Activated CD8-positive, alpha-beta memory T cell treated with anti-CD3 and anti-CD28 coated beads for 48 hours (primary cell): ENCODE measurements around the gene PACRGL.

Experiments used
- DNase-seq, 3 experiments: peaks; one replicate each; pipeline ENCODE4 v3.0.0-alpha.2; 2020; ENCODE audit warnings: low read depth in 2 of 3, low spot score in 2 of 3

PACRGL gene

DNA sequence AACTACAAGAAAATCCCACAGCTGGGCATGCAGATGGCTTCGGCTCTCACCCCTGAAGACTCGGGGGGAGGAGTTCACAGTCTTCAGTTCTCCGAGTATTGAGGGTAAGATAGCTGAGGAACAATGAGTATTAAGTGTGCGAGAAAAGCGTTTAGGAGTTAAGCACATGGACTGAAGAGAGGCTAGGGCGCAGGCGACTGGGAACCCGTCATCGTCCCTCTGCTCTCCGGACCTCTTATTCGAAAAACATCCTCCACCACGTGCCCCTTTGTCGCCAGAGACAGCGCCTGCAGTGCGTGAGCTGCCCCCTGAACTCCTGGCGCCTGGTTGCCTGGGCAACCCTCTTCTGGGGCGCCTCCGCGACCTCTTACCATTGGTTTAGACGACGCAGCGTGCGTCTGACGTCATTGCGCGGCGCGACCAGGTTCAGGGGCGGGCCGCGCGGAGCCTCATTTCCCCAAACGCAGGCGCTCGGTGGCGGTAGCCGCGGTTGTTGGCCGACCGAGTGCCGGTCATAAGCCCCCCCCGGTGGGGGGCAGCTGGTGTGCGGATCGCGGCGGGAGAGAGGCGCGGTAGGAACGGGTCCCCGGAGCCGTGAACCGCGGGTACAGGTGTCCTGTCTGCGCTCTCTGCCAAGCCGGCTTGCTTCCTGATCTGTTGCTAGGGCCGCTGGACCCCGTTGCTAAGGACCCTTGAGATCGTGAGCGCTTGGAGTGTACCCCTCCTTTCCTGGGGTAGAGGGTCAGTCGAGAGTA, at the start of gene PACRGL:
Gene PACRGL (plus strand): TSS at position 452 of the 755 bp plus-strand sequence. CDS start 4,024 bp downstream, outside the sequence.
- DNase-seq, result peak; percentile 79 to 84 (median 81)

DNA sequence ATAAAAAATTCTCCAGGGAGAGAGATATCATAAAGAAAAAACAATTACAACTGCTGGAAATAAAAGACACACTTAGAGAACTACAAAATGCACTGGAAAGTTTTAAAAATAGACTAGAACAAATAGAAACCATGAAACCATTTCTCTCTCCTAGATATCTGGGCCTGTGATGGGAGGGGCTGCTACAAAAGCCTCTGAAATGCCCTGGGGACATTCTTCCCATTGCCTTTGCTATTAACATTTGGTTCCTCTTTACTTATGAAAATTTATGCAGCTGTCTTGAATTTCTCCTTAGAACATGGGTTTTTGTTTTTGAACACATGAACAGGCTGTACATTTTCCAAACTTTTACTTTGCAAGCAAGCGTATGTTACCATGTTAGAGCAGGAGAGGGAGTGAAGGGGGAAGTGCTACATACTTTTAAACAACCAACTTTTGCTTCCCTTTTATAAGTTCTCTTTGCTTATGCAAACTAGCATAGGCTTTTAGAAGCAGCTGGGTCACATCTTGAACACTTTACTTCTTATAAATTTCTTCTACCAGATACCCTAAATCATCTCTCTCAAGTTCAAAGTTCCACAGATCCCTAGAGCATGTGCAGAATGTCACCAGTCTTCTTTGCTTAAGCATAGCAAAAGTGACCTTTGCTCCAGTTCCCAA, 47.9 kb upstream of the PACRGL start:
- no peak for DNase-seq

DNA sequence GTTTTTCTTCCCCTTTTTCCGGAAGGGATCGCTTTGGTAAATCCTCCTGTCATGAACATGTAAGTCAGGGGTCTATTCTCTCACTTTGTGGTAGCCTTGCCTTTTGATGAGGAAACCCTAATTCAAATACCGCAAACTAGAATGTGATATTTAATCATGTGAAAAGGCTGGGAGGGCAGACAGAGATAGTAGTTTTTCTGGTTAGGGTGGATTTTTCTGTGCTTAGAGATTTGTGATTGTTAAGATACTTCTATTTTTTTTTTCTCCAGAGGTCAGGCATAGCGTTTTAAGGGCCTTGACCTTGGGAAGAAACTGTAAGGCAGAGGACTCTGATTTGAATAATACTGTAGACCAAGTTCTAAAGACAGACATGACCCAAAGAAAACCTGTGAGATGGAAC, 41.8 kb upstream of the PACRGL start:
- no peak for DNase-seq

DNA sequence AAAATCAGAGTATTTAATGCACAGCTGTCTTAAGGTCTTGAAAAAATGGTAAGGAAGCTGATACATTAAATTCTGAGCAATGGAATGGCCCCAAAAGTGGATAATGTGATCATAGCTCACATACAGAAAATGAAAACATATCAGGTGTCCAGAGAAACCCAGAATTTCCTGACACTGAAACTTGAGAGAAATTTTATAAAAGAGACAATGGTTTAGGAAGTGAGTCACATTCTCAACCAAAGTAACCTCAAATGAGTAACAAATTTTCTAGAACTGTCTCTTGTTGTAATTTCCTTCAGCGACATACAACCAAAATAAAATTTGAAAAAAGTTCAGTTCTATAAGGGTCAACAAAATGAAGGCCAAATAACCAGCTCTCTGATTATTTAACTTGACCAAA, 37.4 kb upstream of the PACRGL start:
- no peak for DNase-seq

DNA sequence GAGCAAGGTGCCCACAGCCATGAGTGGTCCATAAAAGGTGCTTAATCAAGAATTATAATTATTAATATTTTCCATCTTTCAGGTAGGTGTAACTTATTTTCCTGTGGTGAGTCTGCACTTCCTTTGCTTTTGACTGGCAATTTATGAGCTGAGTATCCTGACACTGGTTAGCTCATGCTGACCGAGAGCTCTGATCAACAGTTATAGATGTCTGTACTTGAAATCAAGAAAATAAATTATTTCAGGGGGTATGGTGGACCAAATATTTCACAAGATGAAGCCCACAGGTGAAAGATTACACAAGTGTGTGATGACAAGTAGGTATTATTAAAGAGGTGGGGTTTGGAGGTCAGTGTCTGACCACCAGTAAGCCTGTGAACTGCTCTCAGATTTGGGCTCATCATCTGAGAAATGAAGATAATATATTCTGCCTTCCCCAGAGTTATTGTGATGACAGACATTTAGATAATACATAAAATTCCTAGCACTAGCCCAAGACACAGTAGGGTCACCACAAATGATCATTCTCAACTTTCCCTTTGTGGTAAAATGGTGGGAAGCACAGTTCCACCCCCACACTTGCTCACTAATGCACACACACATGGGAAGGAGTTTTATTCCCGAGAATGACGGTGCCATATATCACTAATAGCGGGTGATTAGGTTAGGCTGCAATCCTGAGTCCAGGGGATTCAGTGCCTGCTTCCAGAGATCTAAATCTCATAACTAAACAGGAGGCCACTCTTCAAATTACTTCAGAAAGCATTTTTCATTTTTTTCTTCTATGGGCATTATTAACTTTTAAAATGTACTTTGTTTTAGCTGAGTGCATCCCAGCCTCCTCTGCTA, 34.0 kb upstream of the PACRGL start:
- no peak for DNase-seq

DNA sequence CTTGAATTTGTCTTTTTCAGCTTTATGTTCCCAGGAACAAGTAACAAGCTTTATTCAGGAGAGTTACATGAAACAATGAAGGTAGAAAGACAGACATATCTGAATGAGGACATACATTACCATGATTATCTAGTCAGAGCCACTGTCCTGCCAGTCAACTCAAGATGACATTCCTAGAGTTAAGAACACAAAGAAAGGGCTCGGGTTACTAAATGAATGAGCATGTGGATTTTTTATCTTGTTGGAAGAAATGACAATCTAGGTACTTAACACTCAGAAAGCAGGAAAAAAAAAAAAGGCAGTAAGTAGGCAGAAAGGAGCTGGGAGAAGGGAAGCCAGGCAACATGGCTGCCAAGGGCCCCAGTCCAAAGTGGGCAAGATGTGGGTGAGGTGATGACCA, 28.0 kb upstream of the PACRGL start:
- DNase-seq, result no peak

DNA sequence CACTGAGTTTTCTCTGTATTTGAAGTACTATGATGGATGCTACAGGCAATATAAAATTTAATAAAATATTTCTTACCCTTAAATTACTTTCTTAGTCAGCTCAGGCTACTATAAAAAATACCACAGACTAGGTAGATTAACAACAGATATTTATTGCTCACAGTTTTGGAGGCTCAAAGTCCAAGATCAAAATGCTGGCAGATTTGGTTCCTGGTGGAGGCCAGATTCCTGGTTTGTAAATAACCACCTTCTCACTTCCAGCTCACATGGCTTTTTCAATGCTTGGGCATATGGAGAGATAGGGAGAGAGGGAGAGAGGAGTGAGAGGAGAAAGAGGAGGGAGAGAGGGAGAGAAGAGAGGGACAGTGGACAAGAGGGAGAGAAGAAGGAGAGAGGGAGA, 24.5 kb upstream of the PACRGL start:
- no peak for DNase-seq

DNA sequence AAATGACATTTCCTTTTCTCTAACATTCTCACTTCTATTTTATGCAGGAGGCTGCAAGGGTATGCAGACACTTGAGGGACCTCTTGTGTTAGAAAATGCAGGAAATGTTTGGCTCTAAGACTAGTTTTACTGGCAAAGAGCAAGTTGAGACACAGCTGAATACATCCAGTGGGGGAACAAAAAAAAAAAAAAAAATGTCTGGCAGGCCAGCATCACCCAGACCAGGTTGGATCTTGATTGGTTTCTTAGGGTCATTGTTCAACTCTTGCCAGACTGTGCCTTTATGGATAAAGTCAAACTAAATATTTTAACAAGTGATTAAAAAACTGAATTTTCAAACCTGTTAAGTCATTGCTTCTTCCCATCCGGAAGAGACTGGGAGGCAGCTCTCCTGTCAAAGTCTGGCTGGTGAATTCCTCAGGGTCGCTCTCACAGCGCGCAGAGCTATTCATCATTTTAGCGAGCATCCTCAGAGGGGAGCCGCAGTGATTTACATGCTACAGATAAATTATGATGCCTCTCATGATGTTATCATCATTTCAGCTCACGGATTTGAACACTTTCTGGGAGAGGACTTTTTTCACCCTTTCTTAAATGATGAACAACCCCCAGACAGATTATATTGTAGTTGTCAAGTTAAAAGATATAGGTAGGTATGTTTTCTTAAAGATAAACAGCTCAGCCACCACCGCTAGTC, 23.6 kb upstream of the PACRGL start:
- DNase-seq, result no peak

DNA sequence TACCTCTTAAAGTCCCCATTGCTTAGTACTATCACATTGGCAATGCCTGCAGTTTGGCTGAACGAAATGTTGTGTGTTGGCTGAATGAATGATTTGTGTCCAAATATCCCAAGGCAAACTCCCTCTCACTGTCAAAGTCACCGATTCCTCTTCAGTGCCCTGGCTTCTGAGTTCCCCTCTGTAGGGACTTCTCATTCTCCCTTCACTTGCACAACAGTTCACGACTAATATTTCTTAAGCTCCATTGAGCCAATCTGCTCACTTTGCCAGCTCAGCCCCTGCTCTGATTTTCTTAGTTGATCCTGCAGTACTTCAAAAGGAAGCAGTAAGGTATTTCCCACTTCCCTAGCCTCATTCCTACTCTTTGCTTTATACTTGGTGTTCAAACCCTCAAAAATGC, 21.9 kb upstream of the PACRGL start:
- no peak for DNase-seq

DNA sequence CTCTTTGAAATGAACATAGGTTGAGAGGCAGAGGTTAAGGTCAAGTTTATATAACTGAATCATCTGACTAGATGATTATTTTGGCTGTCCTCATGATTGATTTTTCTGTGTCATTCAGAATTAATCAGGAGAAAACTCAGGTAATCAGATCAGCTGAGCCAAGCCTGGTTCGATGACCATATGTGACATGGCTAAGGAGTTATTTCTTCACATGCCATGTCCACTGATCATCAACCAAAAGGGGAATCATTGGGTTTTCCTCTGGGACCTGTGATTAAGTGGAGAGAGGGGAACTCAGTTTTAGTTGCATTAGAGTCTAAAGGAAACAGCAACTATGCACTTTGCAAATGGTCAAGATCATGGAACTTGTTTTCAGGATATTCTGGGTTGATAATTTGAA, 20.3 kb upstream of the PACRGL start:
- no peak for DNase-seq

DNA sequence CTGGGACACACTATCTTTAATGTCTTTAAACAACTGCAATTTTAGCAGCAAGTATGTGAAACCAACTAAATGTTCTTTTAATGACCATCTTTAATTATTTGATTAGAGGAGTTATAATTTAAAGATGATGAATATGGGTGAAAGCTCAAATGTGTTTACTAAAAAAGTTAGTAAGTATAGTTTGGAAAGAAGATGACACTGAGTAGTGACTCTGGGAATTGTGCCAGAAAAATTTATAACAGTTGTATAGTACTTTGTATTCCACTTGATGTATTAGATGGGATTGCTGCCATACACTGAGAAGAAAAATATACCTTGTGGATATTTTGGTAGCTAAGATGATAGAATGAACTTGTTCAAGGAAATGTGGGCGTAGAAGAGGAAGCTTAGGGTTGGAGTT, 19.5 kb upstream of the PACRGL start:
- no peak for DNase-seq

DNA sequence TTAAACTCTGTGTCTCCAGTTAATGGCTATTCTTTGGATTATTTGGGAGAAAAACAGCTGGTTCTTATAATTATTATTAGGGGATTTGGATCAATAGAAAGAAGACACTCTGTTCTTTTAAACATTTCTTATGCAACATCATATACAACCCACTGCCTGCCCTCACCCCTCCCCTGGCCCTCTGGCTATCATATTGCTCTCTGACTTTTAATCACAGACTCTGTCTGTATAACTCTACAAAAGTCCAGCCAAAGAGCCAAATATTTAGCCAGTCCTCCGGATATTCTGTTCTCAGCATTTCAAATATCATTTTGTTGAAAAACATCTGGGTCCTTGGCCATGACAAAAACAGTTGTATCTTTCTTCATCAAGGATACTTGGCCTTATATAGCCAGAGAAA, 19.0 kb upstream of the PACRGL start:
- DNase-seq, result no peak

DNA sequence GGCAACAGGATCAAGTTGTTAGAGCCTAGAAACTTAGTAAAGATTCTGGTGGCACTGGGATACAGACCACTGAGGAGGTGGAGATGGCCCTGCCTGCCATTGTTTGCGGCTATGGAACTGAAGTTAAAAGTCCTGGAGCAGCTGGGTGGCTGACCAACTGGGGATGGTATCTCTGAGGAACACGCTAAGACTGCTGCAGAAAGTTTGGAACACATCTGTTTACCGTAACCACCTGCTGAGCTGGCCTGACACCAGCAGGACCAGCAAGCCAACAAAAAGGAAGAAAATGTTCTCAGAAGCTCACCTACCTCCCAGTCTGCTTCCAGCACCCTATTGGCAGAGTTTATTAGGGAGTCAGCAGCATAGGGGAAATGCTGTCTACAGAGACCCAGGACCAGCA, 17.4 kb upstream of the PACRGL start:
- no peak for DNase-seq

DNA sequence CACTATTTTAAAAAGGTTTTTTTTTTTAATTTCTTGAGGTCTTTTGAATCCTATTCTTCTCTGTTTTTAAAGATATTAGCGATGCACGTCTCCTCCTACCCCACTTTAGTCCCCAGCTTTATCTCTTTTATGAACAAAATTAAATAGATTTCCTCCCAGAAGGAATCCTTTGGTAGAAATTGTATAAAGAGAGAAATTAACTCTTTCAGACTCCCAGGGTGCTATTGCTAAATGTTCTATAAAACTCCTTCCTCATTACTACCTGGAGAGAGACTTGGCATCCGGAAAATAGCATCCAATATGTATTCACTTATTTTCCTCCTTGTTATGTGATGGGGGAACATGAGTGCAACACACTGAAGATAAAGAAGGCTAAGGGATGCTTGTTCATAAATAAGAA, 16.5 kb upstream of the PACRGL start:
- DNase-seq, result no peak

DNA sequence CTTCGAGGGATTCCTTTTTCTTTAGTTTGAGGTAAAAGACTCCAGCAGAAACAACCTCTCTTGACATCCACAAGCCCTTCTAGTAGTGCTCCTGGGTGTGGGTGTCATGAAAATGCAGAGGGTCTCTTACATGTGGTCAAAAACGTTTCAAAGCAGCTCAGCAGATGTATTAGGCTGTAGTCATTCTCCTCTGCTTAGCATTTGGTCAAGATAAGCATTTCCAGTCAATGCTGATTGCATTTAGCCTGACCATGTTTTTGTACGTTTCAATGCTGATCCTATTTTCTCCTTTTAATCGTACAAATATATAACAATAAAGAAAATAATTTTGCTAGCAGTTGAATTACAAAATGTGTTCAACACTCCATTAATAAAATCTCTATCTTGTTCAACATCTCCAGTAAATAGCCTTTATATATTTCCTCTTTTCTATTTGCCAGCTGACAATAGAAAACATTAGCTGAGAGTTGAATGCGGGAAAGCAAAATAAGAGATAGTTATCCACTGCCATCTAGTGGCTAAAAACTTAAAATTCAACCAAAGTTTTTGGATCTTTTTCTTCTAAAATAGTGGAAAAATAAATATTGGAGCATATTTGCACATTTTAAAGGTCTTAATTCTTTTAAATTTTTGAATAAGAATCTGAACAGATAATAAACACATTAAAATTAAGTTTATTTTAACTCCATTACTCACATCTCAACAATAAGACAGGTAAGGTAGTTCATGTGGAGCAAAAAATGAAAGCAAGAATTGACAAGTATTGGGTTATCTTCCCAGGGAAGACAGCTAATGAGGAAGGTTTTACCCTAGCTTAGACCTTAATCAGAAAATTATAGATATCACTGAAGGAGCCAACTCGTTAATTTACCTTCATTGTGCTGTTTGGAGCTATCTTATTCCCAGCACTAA, 15.2 kb upstream of the PACRGL start:
- no peak for DNase-seq

DNA sequence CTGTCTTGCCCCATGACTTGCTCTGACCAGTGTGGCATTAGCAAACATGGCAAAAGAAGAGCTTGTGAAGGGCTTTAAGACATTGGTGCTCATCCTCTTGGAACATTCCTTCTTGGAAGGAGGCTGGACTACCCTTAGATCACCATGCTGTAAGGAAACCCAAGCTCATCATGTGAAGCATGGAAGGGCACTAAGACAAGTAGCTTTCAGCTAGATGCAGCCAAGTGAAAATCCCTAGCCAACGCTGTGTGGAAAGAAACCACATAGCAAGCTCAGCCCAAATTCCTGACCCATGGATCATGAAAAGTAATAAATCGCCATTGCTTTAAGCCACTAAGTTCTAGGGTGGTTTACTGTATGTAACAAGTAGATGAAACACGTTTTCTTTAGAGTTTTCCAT, 12.4 kb upstream of the PACRGL start:
- no peak for DNase-seq

DNA sequence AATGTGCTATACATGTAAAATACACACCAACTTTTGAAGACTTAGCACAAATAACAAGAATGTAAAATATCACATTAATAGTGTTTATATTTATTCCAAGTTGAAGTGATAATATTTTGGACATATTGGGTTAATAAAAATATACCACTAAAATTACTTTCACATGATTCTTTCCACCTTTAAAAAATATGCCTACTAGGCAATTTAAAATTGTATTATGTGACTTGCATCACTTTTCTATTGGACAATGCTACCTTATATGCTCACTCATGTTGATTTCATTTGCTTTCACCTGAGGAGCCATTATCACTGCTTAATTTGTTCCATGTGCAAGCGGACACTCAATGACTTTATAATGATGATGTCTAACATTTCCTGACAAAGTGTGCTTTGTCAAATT, 3.4 kb upstream of the PACRGL start:
- DNase-seq, result no peak

DNA sequence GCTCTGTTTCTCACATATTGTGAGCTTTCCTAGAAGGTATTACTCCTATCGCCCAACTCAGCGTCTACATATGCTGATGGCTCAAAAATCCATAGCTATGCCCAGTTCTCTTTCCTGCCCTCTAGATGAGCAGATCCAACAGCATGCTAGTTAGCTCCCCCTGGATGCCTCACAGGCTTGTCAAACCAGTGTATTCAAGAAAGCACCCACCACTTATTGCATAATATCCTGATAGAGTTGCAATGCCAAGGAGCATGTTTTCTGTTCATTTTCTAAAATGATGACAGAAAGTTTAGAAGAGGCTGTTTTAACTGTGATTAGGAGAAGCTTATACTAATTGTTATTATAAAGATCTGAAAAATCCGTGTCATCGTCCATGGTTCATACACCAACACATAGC, 1.9 kb upstream of the PACRGL start:
- DNase-seq, result no peak

DNA sequence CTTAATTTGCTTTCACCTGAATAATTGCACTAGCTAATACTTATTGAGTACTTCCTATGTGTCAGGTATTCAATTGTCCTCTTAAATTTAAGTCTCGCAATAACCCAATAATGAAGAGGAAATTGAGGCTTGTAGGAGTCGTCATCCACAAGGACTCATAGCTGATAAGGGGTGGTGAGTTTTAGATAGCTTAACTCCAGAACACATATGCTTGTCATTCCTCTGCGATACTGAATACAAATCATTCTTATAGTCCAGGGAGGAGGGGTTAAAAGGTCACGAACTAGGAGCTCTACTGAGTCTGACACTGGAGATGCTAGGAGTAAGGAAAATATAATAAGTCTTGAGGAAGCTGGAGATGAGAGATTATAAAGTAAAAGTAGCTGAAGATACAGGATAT, 1.4 kb upstream of the PACRGL start:
- no peak for DNase-seq

DNA sequence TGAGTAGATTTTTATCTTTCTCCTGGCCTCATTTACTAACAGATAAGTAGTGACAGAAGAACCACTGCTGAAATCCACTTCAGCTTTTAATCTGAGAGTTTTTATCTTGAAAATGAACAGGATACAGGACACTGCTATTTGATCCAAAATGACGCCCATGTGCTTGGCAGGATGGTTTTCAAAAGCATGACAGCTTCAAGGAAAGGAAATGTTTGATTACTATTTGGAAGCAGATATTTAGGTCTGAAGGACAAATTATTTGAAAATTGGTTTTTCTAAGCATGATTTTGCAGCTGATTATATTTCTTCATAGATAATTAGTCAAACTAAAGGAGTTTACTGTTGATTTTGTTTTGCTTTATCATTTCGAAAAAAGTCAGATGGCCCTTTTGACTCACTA, 11.1 kb downstream of the PACRGL start:
- DNase-seq, result no peak
